B cell (primary cell): ENCODE measurements around the gene TOR2A. TPM values are rescaled to one million over a fixed set of nuclear protein-coding genes. Genes with fewer than 3 reads are reported as not detected.

Experiments used
- ATAC-seq: fragments of 200-7000 bp; cut with Tn5 transposase; one replicate; pipeline ENCODE4 v1.10.0; 2021; ENCODE audit warnings: low read depth, mild to moderate bottlenecking, moderate number of reproducible peaks, moderate library complexity
- CTCF ChIA-PET: fragments of 350-600 bp; sonication (Branson Sonifier 250); formaldehyde crosslinking; loops from one replicate; lab custom pipeline; 2021; ENCODE audit warnings: antibody characterized with exemption, inconsistent platforms; lab: Charles Lee
- POLR2A ChIA-PET: fragments of 350-600 bp; sonication (Branson Sonifier 250); formaldehyde crosslinking; loops from one replicate; lab custom pipeline; 2021; ENCODE audit warnings: antibody characterized with exemption; lab: Charles Lee
- DNase-seq: peaks from one replicate; pipeline ENCODE4 v3.0.0; 2013
- H2AFZ ChIP-seq: 2 replicates; pipeline ENCODE4 v1.6.1; 2012; ENCODE audit warnings: mild to moderate bottlenecking, low read depth, low read length; ENCODE audit not compliant: insufficient read depth, poor library complexity, severe bottlenecking
- H3K27ac ChIP-seq, 2 donors: 1 replicate in 1 of 2; 2 replicates in 1 of 2; pipeline ENCODE4 v1.5.1; 2012 to 2013; ENCODE audit warnings: low read length in 2 of 2, mild to moderate bottlenecking in 2 of 2, moderate library complexity in 1 of 2
- H3K27me3 ChIP-seq, 4 experiments: fragments of 200-600 bp in 1 of 4; sonication (generic) in 1 of 4; replicated peaks in 1 of 4; 1 replicate in 2 of 4; 2 replicates in 2 of 4; pipeline versions ENCODE4 v1.6.1 to v1.7.0; 2013 to 2016; ENCODE audit warnings: low read length in 3 of 4, mild to moderate bottlenecking in 2 of 4, mixed read lengths in 1 of 4, moderate library complexity in 1 of 4; ENCODE audit not compliant: insufficient read depth in 4 of 4, control insufficient read depth in 3 of 4; ENCODE audit errors: control extremely low read depth in 1 of 4
- H3K36me3 ChIP-seq, 2 experiments: replicated peaks in 1 of 2; 1 replicate in 1 of 2; 2 replicates in 1 of 2; pipeline versions ENCODE4 v1.6.1 to v1.7.1; 2013; ENCODE audit warnings: low read length in 1 of 2; ENCODE audit not compliant: insufficient read depth in 2 of 2, control insufficient read depth in 1 of 2; ENCODE audit errors: control extremely low read depth in 1 of 2, extremely low read depth in 1 of 2
- H3K4me1 ChIP-seq, 2 donors: fragments of 200-600 bp in 1 of 2; sonication (generic) in 1 of 2; 1 replicate in 1 of 2; 2 replicates in 1 of 2; pipeline versions ENCODE4 v1.5.1 to v1.6.1; 2013 to 2017; ENCODE audit warnings: low read length in 2 of 2; ENCODE audit not compliant: control insufficient read depth in 2 of 2, insufficient read depth in 2 of 2
- H3K4me2 ChIP-seq: replicated peaks from 2 replicates; pipeline ENCODE3; 2012; ENCODE audit warnings: mild to moderate bottlenecking, low read depth, low read length; ENCODE audit not compliant: poor library complexity, severe bottlenecking
- H3K4me3 ChIP-seq, 5 experiments: fragments of 200-600 bp in 1 of 5; sonication (generic) in 1 of 5; 1 replicate in 3 of 5; 2 replicates in 2 of 5; pipeline versions ENCODE4 v1.5.1 to v1.7.0; 2011 to 2016; ENCODE audit warnings: low read length in 4 of 5, mild to moderate bottlenecking in 4 of 5, low read depth in 2 of 5, control low read depth in 1 of 5, moderate library complexity in 1 of 5; ENCODE audit not compliant: insufficient read depth in 1 of 5; ENCODE audit errors: control extremely low read depth in 1 of 5, extremely low read depth in 1 of 5
- H3K79me2 ChIP-seq: fragments of 200-600 bp; sonication (generic); one replicate; pipeline ENCODE4 v1.6.0; 2016; ENCODE audit warnings: low read length; ENCODE audit not compliant: control insufficient read depth, insufficient read depth
- H3K9ac ChIP-seq: fragments of 200-600 bp; sonication (generic); 2 replicates; pipeline ENCODE4 v1.6.1; 2017; ENCODE audit warnings: mild to moderate bottlenecking, low read length, moderate library complexity
- H3K9me3 ChIP-seq, 3 donors: one replicate each; pipeline versions ENCODE4 v1.6.1 to v1.7.1; 2013; ENCODE audit warnings: low read length in 2 of 3; ENCODE audit not compliant: control insufficient read depth in 2 of 3, insufficient read depth in 1 of 3; ENCODE audit errors: control extremely low read depth in 1 of 3
- H4K20me1 ChIP-seq: 2 replicates; pipeline ENCODE4 v1.6.0; 2012; ENCODE audit warnings: mild to moderate bottlenecking, low read length; ENCODE audit not compliant: insufficient read depth, control insufficient read depth, poor library complexity, severe bottlenecking
- H3K27ac Mint-ChIP-seq: one replicate; pipeline ENCODE4 v1.8.0; 2021; ENCODE audit warnings: mixed read lengths
- H3K27me3 Mint-ChIP-seq: one replicate; pipeline ENCODE4 v1.8.0; 2021; ENCODE audit warnings: mixed read lengths
- H3K4me1 Mint-ChIP-seq: one replicate; pipeline ENCODE4 v1.8.0; 2021; ENCODE audit warnings: mixed read lengths
- H3K4me3 Mint-ChIP-seq: one replicate; pipeline ENCODE4 v1.8.0; 2021; ENCODE audit warnings: mixed read lengths
- H3K9me3 Mint-ChIP-seq: one replicate; pipeline ENCODE4 v1.8.0; 2022; ENCODE audit warnings: mixed read lengths; ENCODE audit not compliant: insufficient read depth
- EZH2 ChIP-seq: IDR thresholded peaks from 2 replicates; pipeline ENCODE4 v1.6.1; 2012; ENCODE audit warnings: borderline replicate concordance, low read depth, mild to moderate bottlenecking, moderate library complexity, low read length; ENCODE audit not compliant: insufficient read depth, poor library complexity, severe bottlenecking
- WGBS: methylation state at CpG from one replicate; pipeline ENCODE4 v1.1.5; 2013; ENCODE audit warnings: missing lambda C conversion rate; ENCODE audit not compliant: insufficient coverage; 5-methylcytosine and 5-hydroxymethylcytosine counted together
- intact Hi-C: fragments of 100-400 bp; cut with micrococcal nuclease; formaldehyde crosslinking; loops from one replicate; pipeline ENCODE4 v1.10.0; 2022
- polyA plus RNA-seq: library from polyadenylated mRNA; depleted of rRNA; stranded (reverse); fragments of >200 nt; gene quantifications from 2 replicates; pipeline ENCODE4 v1.2.3, GENCODE V29; 2012
- total RNA-seq, 2 donors: library from RNA; stranded (reverse); fragments of 120-200 nt in 1 of 2; gene quantifications; 1 replicate in 1 of 2; 2 replicates in 1 of 2; pipeline versions ENCODE4 v1.2.3 to v1.2.4, GENCODE V29; 2013 to 2022
- TF ChIP-seq, protein P1 (sequence below): fragments of 200-600 bp; IDR thresholded peaks from one replicate; pipeline ENCODE4 v1.8.0; 2022; ENCODE audit warnings: antibody characterized with exemption, mild to moderate bottlenecking

The TOR2A gene
- total and polyA plus RNA-seq, 2 donors (not counting 1 experiment from before 2014, with no cell fraction given): 15.8 to 26.5 TPM

DNA sequence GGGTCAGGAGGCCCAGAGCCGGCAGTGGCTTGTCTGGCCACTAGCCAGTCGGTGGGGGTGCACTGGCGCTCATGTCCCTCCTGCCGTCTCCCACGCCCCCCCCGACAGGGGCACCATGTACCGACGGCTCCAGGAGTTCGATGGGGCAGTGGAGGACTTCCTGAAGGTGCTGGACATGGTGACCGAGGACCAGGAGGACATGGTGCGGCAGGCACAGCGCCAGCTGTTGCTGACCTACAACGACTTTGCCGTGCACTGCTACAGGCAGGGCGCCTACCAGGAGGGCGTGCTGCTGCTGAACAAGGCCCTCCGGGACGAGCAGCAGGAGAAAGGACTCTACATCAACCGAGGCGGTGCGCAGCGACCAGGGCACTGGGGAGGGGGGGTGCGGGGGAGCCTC lies 11.1 kb downstream of the TOR2A start:
- Histone ChIP-seq H3K4me3 (no peak overlapping the region), H3K36me3 (no peaks in the 10 kb centered on the region), H3K9me3 (no peaks in the 10 kb centered on the region), H2AFZ (no peak overlapping the region), H3K79me2 (no peaks in the 10 kb centered on the region), H3K4me2 (no peak overlapping the region), H3K27ac (no peak overlapping the region), H3K9ac (no peak overlapping the region), H3K27me3 (no peaks in the 10 kb centered on the region), H3K4me1 (no peaks in the 10 kb centered on the region), H4K20me1 (no peaks in the 10 kb centered on the region)
- TF ChIP-seq, protein P1, sequence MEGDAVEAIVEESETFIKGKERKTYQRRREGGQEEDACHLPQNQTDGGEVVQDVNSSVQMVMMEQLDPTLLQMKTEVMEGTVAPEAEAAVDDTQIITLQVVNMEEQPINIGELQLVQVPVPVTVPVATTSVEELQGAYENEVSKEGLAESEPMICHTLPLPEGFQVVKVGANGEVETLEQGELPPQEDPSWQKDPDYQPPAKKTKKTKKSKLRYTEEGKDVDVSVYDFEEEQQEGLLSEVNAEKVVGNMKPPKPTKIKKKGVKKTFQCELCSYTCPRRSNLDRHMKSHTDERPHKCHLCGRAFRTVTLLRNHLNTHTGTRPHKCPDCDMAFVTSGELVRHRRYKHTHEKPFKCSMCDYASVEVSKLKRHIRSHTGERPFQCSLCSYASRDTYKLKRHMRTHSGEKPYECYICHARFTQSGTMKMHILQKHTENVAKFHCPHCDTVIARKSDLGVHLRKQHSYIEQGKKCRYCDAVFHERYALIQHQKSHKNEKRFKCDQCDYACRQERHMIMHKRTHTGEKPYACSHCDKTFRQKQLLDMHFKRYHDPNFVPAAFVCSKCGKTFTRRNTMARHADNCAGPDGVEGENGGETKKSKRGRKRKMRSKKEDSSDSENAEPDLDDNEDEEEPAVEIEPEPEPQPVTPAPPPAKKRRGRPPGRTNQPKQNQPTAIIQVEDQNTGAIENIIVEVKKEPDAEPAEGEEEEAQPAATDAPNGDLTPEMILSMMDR: no peak
- TF ChIP-seq EZH2: no peak
- no peak overlapping the region for H3K27ac Mint-ChIP-seq
- WGBS: 88% methylated on average over 22 of the region's 23 CpGs
- intact Hi-C loops: no loop called here
- H3K4me3 Mint-ChIP-seq: no peak overlapping the region
- no peaks in the 10 kb centered on the region for H3K27me3 Mint-ChIP-seq
- DNase-seq (no peak), ATAC-seq (no peak)
- ChIA-PET CTCF (no interaction called here), POLR2A (no interaction called here)
- peaks cover 5% of the 10 kb centered on the region for H3K4me1 Mint-ChIP-seq
- no peaks in the 10 kb centered on the region for H3K9me3 Mint-ChIP-seq

DNA sequence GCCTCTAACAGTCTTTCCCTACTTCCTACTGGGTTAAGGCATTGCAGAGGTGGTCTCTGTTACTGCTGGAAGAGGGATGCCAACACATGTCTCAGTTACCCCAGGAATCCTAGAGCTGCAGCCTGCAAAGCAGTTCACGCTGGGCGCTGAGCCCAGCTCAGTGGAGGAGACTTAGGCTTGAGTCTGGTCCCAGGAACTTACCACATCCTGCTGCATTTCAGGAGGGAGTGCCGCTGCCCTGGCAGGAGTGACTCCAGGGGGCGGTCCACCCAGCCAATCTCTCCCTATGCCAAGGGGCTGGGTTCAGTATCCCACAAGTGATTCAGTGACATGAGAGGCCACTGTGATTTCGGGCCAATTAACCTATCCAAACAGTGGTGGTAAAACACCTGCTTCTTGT lies 11.7 kb downstream of the TOR2A start:
- TF ChIP-seq, protein P1: no peak
- no peak for TF ChIP-seq EZH2
- H4K20me1 ChIP-seq: no peaks in the 10 kb centered on the region
- H3K4me3 Mint-ChIP-seq: no peak overlapping the region
- DNase-seq (no peak), ATAC-seq (no peak)
- no peaks in the 10 kb centered on the region for H3K9me3 ChIP-seq
- ChIA-PET CTCF (no interaction called here), POLR2A (no interaction called here)
- no peaks in the 10 kb centered on the region for H3K4me1 ChIP-seq
- H3K27ac Mint-ChIP-seq: no peak overlapping the region
- H3K4me3 ChIP-seq: no peak overlapping the region
- H3K9me3 Mint-ChIP-seq: no peaks in the 10 kb centered on the region
- intact Hi-C loops: no loop called here
- no peak overlapping the region for H3K27ac ChIP-seq
- peaks cover 5% of the 10 kb centered on the region for H3K4me1 Mint-ChIP-seq
- H3K79me2 ChIP-seq: no peaks in the 10 kb centered on the region
- no peak overlapping the region for H3K4me2 ChIP-seq
- 77% methylated on average over 5 of the region's 5 CpGs for WGBS
- no peak overlapping the region for H3K9ac ChIP-seq
- no peaks in the 10 kb centered on the region for H3K27me3 Mint-ChIP-seq
- no peak overlapping the region for H2AFZ ChIP-seq
- no peaks in the 10 kb centered on the region for H3K27me3 ChIP-seq
- H3K36me3 ChIP-seq: no peaks in the 10 kb centered on the region
